IPS-NIHi11 (cell line): ENCODE data around the gene JADE2.

Experiments
- DNase-seq: peaks from one replicate; pipeline ENCODE4 v3.0.0; 2012; ENCODE audit warnings: mixed read lengths, low spot score

Gene JADE2

GRCh38 chr5:134570365-134570758 lies 44.9 kb downstream of the JADE2 start:
- DNase-seq, result no peak

DNA sequence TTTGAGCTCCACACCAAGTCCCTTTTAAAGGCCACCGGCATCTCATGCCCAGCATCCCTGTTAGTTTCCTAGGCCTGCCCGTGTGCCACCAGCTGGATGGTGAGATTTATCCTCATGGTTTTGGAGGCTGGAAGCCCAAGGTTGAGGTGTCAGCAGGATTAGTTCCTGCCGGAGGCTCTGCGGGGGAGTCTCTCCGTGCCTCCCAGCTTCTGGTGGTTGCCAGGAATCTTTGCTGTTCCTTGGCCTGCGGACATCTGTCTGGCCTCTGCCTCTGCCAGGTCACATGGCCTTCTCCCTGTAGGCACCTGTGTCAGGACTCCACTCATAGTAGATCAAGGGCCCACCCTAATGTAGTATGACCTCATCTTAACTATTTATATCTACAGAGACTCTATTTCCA lies 45.4 kb downstream of the JADE2 start:
- DNase-seq, result no peak

DNA sequence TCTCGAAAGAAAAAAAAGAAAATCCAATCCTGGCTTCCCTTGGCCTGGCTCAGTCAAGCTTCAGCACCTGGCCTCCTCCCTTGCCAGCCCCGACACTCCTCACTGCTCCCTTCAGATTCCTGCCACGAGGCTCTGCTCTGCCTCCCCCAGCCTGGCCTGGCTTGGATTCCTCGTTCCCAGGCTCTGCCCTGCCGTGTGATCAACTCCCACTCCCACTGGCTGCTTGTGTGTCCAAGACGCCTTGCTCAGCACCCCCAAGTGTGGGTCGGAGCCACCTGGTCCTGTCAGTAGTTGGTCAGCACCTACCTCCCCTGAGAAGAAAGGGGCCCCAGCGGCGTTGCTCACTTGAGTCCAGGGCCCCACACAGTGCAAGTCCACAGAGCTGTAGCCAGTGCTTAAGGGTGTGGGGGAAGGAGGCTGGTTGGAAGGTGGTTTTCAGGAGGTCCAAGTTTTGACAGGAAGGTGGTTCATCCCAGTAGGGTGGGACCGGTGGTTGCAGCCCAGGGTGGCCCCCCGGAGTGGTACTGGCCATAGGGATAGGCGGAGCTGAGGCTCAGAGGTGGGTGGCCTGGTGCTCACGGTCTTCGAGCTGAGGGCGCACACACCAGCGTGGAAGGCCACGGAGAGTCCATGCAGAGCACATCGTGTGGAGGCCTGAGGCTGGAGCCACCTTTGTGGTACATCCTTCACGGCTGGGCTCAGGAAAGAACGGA lies 46.4 kb downstream of the JADE2 start:
- DNase-seq, result no peak

GRCh38 chr5:134572811-134573210 lies 47.3 kb downstream of the JADE2 start:
- no peak for DNase-seq

DNA sequence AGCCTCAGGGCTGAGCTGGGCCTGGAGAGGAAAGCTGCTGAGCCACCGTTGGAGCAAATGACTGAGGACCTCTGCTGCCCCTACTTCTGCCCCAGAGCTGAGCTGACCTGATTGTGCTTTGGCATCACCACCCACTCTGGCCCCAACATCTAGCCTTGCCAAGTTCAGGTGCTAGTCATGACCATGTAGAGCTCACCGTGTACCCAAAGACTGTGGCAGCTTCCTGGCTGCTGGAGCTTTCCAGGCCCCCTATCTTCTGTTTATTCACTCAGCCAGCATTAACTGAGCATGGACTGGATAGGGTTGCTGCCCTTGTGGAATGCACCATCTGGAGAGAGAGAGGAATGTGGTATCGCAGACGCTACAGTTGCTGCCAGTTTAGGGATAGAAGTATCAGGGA lies 49.1 kb downstream of the JADE2 start:
- DNase-seq, result no peak

GRCh38 chr5:134575316-134575715 lies 49.8 kb downstream of the JADE2 start:
- DNase-seq, result no peak

GRCh38 chr5:134576386-134577021 lies 51.0 kb downstream of the JADE2 start:
- DNase-seq, result no peak

- peak; percentile 46 for DNase-seq
Observed at GRCh38 chr5:134577022-134577795, 51.7 kb downstream of the JADE2 start.

DNA sequence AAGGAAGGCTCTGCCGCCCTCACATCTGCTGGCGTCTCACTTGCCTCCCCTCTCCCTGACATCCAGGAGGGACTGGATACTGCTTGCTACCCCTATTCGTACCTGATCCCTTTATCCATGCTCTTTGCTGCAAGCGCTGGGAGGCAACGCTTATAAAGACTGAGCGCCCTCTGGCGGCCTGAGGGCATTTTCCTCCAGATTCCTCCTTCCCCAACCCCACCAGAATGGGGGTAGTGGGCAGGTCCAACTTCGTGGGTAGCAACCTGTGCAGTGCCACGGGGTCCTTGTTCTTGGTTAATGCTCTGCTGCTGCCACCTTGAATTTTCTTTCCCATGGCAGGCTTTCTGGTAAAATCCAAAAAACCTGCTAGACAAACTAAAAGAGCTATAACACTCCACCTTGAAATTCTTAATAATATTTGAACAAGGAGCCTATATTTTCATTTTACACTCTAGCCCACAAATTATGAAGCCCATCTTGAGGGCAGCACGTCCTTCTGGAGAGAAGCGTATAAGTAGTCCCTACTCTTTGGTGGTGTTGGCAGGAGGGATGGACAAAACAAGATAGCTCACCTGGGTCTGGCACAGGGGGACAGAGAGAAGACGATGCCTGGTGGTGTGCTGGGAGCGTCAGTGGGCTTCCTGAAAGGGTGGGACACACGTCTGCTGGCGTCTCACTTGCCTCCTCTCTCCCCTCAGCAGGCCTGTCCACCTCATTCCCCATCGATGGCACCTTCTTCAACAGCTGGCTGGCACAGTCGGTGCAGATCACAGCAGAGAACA lies 52.5 kb downstream of the JADE2 start:
- peak; percentile 89 for DNase-seq

DNA sequence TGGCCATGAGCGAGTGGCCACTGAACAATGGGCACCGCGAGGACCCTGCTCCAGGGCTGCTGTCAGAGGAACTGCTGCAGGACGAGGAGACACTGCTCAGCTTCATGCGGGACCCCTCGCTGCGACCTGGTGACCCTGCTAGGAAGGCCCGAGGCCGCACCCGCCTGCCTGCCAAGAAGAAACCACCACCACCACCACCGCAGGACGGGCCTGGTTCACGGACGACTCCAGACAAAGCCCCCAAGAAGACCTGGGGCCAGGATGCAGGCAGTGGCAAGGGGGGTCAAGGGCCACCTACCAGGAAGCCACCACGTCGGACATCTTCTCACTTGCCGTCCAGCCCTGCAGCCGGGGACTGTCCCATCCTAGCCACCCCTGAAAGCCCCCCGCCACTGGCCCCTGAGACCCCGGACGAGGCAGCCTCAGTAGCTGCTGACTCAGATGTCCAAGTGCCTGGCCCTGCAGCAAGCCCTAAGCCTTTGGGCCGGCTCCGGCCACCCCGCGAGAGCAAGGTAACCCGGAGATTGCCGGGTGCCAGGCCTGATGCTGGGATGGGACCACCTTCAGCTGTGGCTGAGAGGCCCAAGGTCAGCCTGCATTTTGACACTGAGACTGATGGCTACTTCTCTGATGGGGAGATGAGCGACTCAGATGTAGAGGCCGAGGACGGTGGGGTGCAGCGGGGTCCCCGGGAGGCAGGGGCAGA lies 53.3 kb downstream of the JADE2 start:
- peak; percentile 4 for DNase-seq

DNA sequence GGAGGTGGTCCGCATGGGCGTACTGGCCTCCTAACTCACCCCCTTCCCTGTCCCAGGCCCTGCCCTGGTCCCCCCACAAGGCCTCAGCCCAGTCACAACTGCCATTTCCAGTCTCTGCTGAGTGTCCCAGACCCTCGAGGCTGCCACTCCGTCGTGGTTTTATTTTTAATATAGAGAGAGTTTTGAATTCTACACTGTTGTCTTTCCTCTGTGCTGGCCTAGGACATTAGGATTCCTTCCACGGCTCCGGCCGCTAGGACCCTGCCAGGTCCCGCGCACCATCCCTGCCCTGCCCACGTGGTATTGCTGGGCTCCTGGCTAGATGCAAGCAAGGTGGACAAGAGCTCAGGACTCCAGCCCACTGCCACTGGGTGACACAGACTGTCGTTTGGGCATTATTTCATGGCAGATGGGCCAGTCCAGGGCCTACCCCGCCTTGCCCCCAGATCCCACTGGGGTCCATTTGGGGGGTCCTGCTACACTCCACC lies 53.9 kb downstream of the JADE2 start:
- peak; percentile 5 for DNase-seq

- DNase-seq, result peak; percentile 4
Observed at GRCh38 chr5:134580001-134580460, 54.6 kb downstream of the JADE2 start.

DNA sequence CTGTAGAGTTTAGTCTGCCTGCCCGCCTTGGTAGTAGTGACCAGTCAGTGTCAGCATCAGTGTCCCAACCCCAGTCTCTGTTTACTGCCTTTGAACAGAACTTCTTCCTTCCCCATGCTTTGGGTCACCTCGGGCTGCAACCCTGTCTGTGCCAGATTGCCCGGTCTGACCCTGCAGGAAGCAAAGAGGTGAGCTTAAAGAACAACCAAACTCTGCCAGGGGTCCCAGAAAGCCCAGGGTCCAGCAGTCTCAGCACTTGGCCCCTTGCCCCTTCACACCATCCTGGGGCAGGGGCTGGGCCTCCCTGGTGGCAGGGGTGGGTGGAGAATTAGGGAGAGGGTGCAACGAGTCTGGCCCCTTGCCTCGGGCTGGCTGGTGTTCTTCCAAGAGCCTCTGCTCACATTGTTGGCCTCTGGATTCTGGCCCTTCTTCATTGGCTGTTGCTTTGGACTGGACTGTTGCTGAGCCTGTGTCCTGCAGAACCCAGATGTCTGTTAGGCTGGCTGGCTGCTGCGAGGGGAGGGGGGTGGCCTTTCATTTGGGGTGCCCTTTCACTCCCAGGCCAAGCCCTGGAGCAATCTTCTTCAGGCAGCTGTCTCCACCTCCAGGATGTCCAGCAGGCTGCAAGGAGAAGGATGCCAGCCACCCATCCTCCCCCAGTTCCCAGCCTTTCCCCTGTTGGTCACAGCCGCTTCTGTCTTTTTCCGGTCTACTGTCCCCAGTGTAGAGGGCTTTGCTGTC lies 55.9 kb downstream of the JADE2 start:
- DNase-seq, result peak; percentile 8

GRCh38 chr5:134582281-134582680 lies 56.8 kb downstream of the JADE2 start:
- DNase-seq, result no peak

GRCh38 chr5:134582941-134583340 lies 57.5 kb downstream of the JADE2 start:
- DNase-seq, result no peak

GRCh38 chr5:134583766-134584165 lies 58.3 kb downstream of the JADE2 start:
- DNase-seq, result no peak

DNA sequence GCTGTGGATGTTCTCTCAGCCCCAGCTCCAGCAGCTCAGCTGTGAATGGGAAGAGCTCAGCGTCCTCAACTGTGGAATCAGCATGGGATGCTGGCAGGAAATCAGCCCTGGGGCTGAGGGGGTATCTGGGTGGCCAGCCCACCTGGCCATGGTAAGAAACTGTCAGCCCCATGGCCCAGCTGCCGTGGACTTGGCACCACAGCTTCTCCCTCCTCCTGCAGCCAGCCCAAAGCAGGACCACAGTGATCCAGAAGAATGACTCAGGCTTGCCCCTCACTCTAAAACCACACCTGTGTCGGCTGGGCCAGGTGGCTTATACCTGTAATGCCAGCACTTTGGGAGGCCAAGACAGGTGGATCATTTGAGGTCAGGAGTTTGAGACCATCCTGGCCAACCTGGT lies 59.2 kb downstream of the JADE2 start:
- no peak for DNase-seq

DNA sequence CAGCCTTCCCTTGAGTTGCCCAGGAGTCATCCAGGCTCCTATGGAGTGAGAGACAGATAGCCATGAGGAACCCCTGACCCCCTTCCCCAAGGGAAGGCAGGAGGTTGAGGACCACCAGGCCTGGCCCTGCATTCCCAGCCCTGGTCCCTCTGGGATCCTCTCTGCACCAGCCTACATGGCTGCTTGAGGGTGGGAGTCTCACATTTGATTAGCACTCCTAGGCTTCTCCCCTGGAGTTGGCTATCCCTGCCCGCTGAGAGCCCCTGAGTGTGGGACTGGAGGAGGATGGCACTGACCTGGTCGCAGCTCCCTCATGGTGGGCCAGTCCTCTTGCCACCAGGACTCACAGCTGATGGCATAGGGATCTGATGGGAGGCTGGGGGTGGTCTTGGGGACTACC lies 60.5 kb downstream of the JADE2 start:
- no peak for DNase-seq

- peak; percentile 84 for DNase-seq
Observed at GRCh38 chr5:134586866-134587524, 61.5 kb downstream of the JADE2 start.

GRCh38 chr5:134590992-134591659 lies 65.7 kb downstream of the JADE2 start:
- DNase-seq, result no peak
